ENCODE data around the gene CLTA.
"Not testable (repeated sequence)": the region's sequence is repeated elsewhere in the genome, so short reads cannot be mapped to it uniquely, and the experiment has no call there.

CLTA gene

GRCh38 chr9:36173861-36174260 lies 16.9 kb upstream of the CLTA start:
- no peak for TF ChIP-seq CTCF (conservative IDR thresholded peaks at IDR 0.05; ENCODE audit: control insufficient read depth, insufficient read depth, low read depth, low read length)
- no peak for DNase-seq (ENCODE audit: low read depth)
- no peak overlapping the region for H3K4me3 ChIP-seq (ENCODE audit: control insufficient read depth, low read depth, low read length)

GRCh38 chr9:36174271-36174670 lies 16.4 kb upstream of the CLTA start:
- H3K4me3 ChIP-seq (ENCODE audit: control insufficient read depth, low read depth, low read length) = no peak overlapping the region
- no peak for TF ChIP-seq CTCF (conservative IDR thresholded peaks at IDR 0.05; ENCODE audit: control insufficient read depth, insufficient read depth, low read depth, low read length)
- no peak for DNase-seq (ENCODE audit: low read depth)

- DNase-seq (ENCODE audit: low read depth) = no peak
- H3K4me3 ChIP-seq (ENCODE audit: control insufficient read depth, low read depth, low read length) = no peak overlapping the region
- no peak for TF ChIP-seq CTCF (conservative IDR thresholded peaks at IDR 0.05; ENCODE audit: control insufficient read depth, insufficient read depth, low read depth, low read length)
Measured at GRCh38 chr9:36174731-36175130, 16.0 kb upstream of the CLTA start.

GRCh38 chr9:36175209-36175608 lies 15.5 kb upstream of the CLTA start:
- H3K4me3 ChIP-seq (ENCODE audit: control insufficient read depth, low read depth, low read length); DNase-seq (ENCODE audit: low read depth): not testable (repeated sequence)

- H3K4me3 ChIP-seq (ENCODE audit: control insufficient read depth, low read depth, low read length); DNase-seq (ENCODE audit: low read depth): not testable (repeated sequence)
Measured at GRCh38 chr9:36176496-36176895, 14.2 kb upstream of the CLTA start.

DNA sequence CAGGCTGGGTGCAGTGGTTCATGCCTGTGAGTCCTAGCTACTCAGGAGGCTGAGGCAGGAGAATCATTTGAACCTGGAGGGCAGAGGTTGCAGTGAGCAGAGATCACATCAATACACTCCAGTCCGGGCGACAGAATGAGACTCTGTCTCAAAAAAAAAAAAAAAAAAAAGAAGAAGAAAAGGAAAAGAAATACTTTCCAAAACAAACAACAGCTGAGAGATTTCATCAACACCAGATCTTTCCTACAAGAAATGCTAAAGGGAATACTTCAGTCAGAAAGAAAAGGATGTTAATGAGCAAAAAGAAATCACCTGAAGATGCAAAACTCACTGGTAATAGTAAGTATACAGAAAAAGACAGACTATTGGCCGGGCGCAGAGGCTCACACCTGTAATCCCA lies 13.2 kb upstream of the CLTA start:
- DNase-seq (ENCODE audit: low read depth) = no peak
- no peak for TF ChIP-seq CTCF (conservative IDR thresholded peaks at IDR 0.05; ENCODE audit: control insufficient read depth, insufficient read depth, low read depth, low read length)

GRCh38 chr9:36180243-36180642 lies 10.5 kb upstream of the CLTA start:
- not testable (repeated sequence) for H3K4me3 ChIP-seq (ENCODE audit: control insufficient read depth, low read depth, low read length); DNase-seq (ENCODE audit: low read depth)

More for the DNA sequence above, 13.2 kb upstream of the CLTA start:
- no peak overlapping the region for H3K4me3 ChIP-seq (ENCODE audit: control insufficient read depth, low read depth, low read length)

DNA sequence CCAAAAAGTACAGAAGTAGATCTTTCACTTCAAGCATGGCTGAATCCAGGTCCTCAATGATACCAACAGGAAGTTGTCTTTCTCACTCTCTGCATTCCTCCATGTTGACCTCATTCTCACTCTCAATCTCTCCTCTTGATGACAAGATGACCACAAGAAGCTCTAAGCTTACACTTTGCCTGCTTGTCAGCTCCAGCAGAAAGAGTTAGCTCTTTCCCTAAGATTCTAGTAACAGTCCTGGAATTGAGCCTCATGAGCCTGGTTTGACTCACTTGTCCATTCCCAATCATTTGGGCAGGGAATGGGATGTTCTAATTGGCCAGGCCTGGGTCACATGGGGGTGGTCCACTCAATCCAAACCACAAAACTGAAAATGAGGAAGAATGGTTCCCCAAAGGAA lies 3.3 kb upstream of the CLTA start:
- no peak overlapping the region for H3K4me3 ChIP-seq (ENCODE audit: control insufficient read depth, low read depth, low read length)
- TF ChIP-seq CTCF (conservative IDR thresholded peaks at IDR 0.05; ENCODE audit: control insufficient read depth, insufficient read depth, low read depth, low read length) = no peak
- DNase-seq (ENCODE audit: low read depth) = peak; percentile 96

GRCh38 chr9:36188212-36188611 lies 2.5 kb upstream of the CLTA start:
- H3K4me3 ChIP-seq (ENCODE audit: control insufficient read depth, low read depth, low read length) = no peak overlapping the region
- TF ChIP-seq CTCF (conservative IDR thresholded peaks at IDR 0.05; ENCODE audit: control insufficient read depth, insufficient read depth, low read depth, low read length) = no peak
- DNase-seq (ENCODE audit: low read depth) = no peak

Measured in fibroblast of mammary gland (primary cell).